Glutamatergic neuron (in vitro differentiated cells): ENCODE data around the gene FBH1. TPM values are rescaled to one million over a fixed set of nuclear protein-coding genes. Genes with fewer than 3 reads are reported as not detected.

Experiments
- DNase-seq: peaks from one replicate; pipeline ENCODE4 v3.0.0; 2022
- H3K27ac Mint-ChIP-seq: one replicate; pipeline ENCODE4 v1.8.0; 2020; ENCODE audit warnings: mild to moderate bottlenecking, mixed read lengths, inconsistent platforms; ENCODE audit not compliant: unreplicated experiment
- H3K27me3 Mint-ChIP-seq: one replicate; pipeline ENCODE4 v1.8.0; 2020; ENCODE audit warnings: mild to moderate bottlenecking, moderate library complexity, mixed read lengths, inconsistent platforms; ENCODE audit not compliant: unreplicated experiment
- H3K36me3 Mint-ChIP-seq: one replicate; pipeline ENCODE4 v1.8.0; 2020; ENCODE audit warnings: mild to moderate bottlenecking, mixed read lengths, inconsistent platforms; ENCODE audit not compliant: unreplicated experiment
- H3K4me1 Mint-ChIP-seq: one replicate; pipeline ENCODE4 v1.8.0; 2020; ENCODE audit warnings: mild to moderate bottlenecking, low read depth, mixed read lengths, inconsistent platforms; ENCODE audit not compliant: unreplicated experiment
- H3K4me3 Mint-ChIP-seq: one replicate; pipeline ENCODE4 v1.8.0; 2020; ENCODE audit warnings: mild to moderate bottlenecking, mixed read lengths, inconsistent platforms; ENCODE audit not compliant: unreplicated experiment
- H3K9me3 Mint-ChIP-seq: one replicate; pipeline ENCODE4 v1.8.0; 2020; ENCODE audit warnings: mild to moderate bottlenecking, moderate library complexity, mixed read lengths, inconsistent platforms; ENCODE audit not compliant: unreplicated experiment
- CTCF ChIP-seq: fragments of 200-600 bp; sonication (generic); IDR thresholded peaks from one replicate; pipeline ENCODE4 v1.5.0; 2021; ENCODE audit not compliant: partially characterized antibody, unreplicated experiment
- total RNA-seq: library from RNA; stranded (reverse); fragmentation: NEBNext Ultra II Directional; extraction: Animal tissue kit (Norgen Biotek cat#: 25700); gene quantifications from one replicate; pipeline ENCODE4 v1.2.1, GENCODE V29; 2021; ENCODE audit not compliant: unreplicated experiment

FBH1 gene
- total RNA-seq, 1 donor from 2014 or later = 65.0 TPM

DNA sequence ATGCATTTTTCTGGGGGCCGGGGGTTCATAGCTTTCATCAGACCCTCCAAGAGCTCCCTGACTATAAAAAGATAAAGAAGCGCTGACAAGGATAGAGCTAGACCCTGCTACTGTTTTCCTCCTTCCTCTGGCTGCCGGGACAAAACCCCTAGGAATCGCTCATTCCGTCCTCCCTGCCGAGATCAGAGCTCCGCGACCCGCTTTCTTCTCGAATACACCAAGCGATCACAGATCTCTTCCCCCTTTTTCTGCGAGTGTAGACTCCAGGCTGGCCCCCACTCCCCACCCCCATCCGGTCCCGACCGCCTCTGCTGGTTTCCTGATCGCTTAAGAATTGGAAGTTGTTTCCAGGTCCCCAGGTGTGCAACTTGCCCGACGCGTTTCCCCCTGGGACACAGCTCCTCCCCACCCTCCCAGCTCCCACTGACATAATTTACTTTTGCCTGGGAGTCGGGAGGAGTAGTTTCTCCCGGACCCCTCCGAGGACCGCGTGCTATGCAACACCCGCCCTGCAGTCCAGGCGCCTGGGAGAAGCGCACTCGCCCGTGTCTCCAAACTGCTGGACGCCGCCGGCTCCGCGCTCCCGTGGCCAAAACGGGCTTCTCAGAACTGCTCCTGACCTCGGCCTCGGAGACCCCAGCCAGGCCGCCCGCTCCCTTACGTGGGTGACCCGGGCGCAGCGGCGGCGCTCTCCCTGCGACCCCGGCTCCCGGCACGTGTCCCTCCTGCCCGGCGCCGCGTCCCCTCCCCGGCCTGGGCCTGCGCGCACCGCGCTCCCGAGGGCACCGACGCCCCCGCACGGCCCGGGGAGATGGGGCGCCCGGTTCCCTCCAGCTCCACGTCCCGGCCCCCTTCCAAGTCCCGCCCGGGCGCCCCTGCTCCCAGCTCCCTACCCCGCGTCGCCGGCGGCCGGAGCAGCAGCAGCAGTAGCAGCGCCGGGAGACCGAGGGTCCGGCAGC is 86.7 kb downstream of the FBH1 start:
- Mint-ChIP-seq H3K36me3 (no peaks in the 10 kb centered on the region), H3K27ac (no peak overlapping the region), H3K9me3 (peaks cover 2% of the 10 kb centered on the region), H3K27me3 (peaks cover 9% of the 10 kb centered on the region), H3K4me1 (peaks cover 5% of the 10 kb centered on the region), H3K4me3 (peak overlapping the region; percentile 81)
- no peak for TF ChIP-seq CTCF
- DNase-seq = peak; percentile 54

- H3K27ac Mint-ChIP-seq = peak within 1 kb of the TSS; percentile 64
- peak; percentile 74 for DNase-seq
- H3K27me3 Mint-ChIP-seq = peaks cover 9% of the 10 kb centered on the region
- no peaks in the 10 kb centered on the region for H3K36me3 Mint-ChIP-seq
- H3K9me3 Mint-ChIP-seq = peaks cover 2% of the 10 kb centered on the region
- peak within 1 kb of the TSS; percentile 90 for H3K4me3 Mint-ChIP-seq
- peaks cover 2% of the 10 kb centered on the region for H3K4me1 Mint-ChIP-seq
- no peak for TF ChIP-seq CTCF
Measured at GRCh38 chr10:5977471-5978229, 87.6 kb downstream of the FBH1 start, which contains the start of gene IL15RA. IL15RA (minus strand) TSS chr10:5977543; CDS start chr10:5977492, 51 bp downstream.

DNA sequence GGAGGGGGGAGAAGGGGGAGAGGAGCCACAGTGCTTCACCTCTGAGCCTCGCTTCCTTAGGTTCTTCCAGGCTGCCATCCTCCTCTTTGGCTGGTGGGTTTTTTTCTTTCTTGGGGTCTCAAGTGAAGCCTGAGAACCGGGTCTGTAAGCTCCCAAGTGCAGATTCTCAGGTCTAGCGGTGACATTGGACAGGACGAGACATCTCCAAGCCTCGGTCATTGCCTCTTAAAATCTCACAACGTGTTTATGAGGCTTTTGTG is 88.1 kb downstream of the FBH1 start:
- no peaks in the 10 kb centered on the region for H3K36me3 Mint-ChIP-seq
- H3K27me3 Mint-ChIP-seq = peaks cover 9% of the 10 kb centered on the region
- H3K27ac Mint-ChIP-seq = peak overlapping the region; percentile 64
- no peak for TF ChIP-seq CTCF
- peaks cover 2% of the 10 kb centered on the region for H3K4me1 Mint-ChIP-seq
- peak overlapping the region; percentile 90 for H3K4me3 Mint-ChIP-seq
- no peak for DNase-seq
- H3K9me3 Mint-ChIP-seq = peaks cover 4% of the 10 kb centered on the region

DNA sequence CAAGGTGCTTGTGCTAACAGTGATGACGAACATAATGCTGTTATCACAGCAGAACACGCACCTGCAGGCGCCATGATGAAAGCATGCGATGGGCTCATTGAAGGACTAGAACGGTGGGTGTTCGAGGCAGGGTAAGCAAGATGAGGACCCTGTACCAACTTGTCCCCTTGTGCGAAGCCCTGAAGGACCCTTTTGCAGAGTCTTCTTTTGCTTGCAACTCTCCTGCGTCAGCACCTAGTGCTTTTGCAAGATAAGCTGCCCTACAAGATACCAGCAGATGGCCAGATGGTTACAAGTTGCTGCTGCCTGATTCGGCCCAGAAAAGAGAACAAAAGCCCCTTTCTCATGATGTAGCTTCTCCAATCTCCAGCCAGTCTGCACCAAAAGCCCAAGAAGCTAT is 91.5 kb downstream of the FBH1 start:
- no peak overlapping the region for H3K27ac Mint-ChIP-seq
- H3K36me3 Mint-ChIP-seq = no peaks in the 10 kb centered on the region
- H3K27me3 Mint-ChIP-seq = peaks cover 4% of the 10 kb centered on the region
- TF ChIP-seq CTCF = no peak
- peaks cover 2% of the 10 kb centered on the region for H3K9me3 Mint-ChIP-seq
- no peaks in the 10 kb centered on the region for H3K4me1 Mint-ChIP-seq
- H3K4me3 Mint-ChIP-seq = no peak overlapping the region
- DNase-seq = no peak
